Parathyroid adenoma (tissue), 2 donors: ENCODE measurements around the gene KDSR.

Source experiments
- H2AFZ ChIP-seq: fragments of 300-600 bp; sonication (generic); one replicate; pipeline ENCODE4 v1.7.0; 2017; ENCODE audit warnings: antibody characterized with exemption, mild to moderate bottlenecking
- H3K27ac ChIP-seq: fragments of 300-600 bp; sonication (generic); one replicate; pipeline ENCODE4 v1.7.0; 2017
- H3K27me3 ChIP-seq: fragments of 300-600 bp; sonication (generic); one replicate; pipeline ENCODE4 v1.7.0; 2017; ENCODE audit warnings: low read length; ENCODE audit not compliant: control insufficient read depth, insufficient read depth
- H3K36me3 ChIP-seq: fragments of 300-600 bp; sonication (generic); one replicate; pipeline ENCODE4 v1.7.0; 2017; ENCODE audit warnings: low read length; ENCODE audit not compliant: control insufficient read depth, insufficient read depth
- H3K4me1 ChIP-seq: fragments of 300-600 bp; sonication (generic); one replicate; pipeline ENCODE4 v1.7.0; 2017; ENCODE audit warnings: control low read depth
- H3K4me2 ChIP-seq: fragments of 300-600 bp; sonication (generic); one replicate; pipeline ENCODE4 v1.7.0; 2017; ENCODE audit warnings: low read length
- H3K4me3 ChIP-seq: fragments of 300-600 bp; sonication (generic); one replicate; pipeline ENCODE4 v1.7.0; 2017; ENCODE audit warnings: low read depth, low read length
- H3K79me2 ChIP-seq: fragments of 300-600 bp; sonication (generic); one replicate; pipeline ENCODE4 v1.7.0; 2017; ENCODE audit warnings: control low read depth
- H3K9ac ChIP-seq: fragments of 300-600 bp; sonication (generic); one replicate; pipeline ENCODE4 v1.7.0; 2017; ENCODE audit warnings: mild to moderate bottlenecking
- H3K9me3 ChIP-seq: fragments of 300-600 bp; sonication (generic); one replicate; pipeline ENCODE4 v1.7.0; 2017; ENCODE audit warnings: low read length; ENCODE audit not compliant: control insufficient read depth
- TF ChIP-seq, protein P1 (sequence below): fragments of 300-600 bp; sonication (generic); IDR thresholded peaks from one replicate; pipeline ENCODE4 v1.7.0; 2017; ENCODE audit warnings: antibody characterized with exemption, mild to moderate bottlenecking
- donor health status: primary hyperparathyroidism.

The KDSR gene

DNA sequence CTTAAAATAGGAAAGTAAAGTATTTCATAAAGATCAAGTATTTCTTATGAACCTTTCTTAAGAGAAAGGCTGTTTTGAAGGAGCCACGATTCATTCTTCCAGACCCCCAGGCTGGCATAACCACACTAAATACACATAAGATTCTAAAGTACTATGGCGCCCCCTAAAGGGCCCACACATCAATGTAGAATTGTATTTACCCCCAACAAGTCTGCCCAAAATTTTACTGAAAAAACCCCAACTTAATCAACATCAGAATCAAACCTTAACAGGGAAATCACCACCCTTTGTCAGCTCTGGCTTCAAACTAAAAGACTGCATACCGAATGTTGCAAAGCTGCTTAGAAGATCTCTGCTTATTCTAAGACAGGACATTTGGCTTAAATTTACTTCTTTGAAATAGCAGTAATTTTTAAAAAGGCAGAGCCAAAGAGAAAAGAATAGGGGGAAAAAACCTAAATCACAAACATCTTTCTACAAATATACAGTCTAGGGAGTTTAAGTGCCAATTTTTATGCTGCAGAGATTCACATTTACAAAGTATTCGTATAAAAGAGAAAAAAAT lies 27.0 kb downstream of the KDSR start:
- no peak overlapping the region for H3K4me3 ChIP-seq
- TF ChIP-seq, protein P1, sequence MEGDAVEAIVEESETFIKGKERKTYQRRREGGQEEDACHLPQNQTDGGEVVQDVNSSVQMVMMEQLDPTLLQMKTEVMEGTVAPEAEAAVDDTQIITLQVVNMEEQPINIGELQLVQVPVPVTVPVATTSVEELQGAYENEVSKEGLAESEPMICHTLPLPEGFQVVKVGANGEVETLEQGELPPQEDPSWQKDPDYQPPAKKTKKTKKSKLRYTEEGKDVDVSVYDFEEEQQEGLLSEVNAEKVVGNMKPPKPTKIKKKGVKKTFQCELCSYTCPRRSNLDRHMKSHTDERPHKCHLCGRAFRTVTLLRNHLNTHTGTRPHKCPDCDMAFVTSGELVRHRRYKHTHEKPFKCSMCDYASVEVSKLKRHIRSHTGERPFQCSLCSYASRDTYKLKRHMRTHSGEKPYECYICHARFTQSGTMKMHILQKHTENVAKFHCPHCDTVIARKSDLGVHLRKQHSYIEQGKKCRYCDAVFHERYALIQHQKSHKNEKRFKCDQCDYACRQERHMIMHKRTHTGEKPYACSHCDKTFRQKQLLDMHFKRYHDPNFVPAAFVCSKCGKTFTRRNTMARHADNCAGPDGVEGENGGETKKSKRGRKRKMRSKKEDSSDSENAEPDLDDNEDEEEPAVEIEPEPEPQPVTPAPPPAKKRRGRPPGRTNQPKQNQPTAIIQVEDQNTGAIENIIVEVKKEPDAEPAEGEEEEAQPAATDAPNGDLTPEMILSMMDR, result peak; percentile 33
- H2AFZ ChIP-seq, result no peak overlapping the region
- H3K9me3 ChIP-seq, result no peaks in the 10 kb centered on the region
- no peak overlapping the region for H3K4me2 ChIP-seq
- no peaks in the 10 kb centered on the region for H3K27me3 ChIP-seq
- no peak overlapping the region for H3K9ac ChIP-seq
- no peaks in the 10 kb centered on the region for H3K4me1 ChIP-seq
- H3K27ac ChIP-seq, result no peak overlapping the region
- no peaks in the 10 kb centered on the region for H3K36me3 ChIP-seq
- H3K79me2 ChIP-seq, result no peaks in the 10 kb centered on the region

DNA sequence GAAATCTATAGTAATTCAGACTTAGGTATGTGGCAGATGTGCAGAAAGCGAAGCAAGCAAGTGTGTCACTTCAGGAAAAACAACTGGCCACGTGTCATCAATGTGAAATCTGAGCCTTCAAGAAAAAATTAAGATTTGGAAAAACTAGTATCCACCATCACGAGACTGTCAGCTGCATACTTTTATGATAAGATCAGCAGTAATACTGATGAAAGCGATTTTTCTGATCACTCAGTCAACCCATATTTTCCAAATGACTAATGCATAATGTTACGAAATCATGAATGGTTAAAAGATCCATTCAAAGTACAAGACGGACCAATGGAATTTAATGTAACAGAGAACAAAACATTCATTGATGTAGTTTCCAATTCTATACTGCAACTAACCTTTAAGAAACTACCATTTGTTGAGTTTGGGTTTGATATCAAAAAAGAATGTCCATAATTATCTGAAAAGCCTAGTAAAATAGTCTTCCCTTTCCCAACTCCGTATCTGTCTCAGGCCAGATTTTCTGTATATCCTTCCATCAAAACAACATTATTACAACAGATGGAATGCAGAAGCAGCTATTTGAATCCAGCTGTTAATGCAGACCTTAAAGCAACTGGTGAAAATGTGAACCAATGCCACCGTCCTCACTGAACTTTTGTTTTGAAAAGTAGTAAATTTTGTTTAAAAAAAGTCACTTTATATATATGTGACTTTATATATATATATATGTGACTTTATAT lies 30.5 kb downstream of the KDSR start:
- peak overlapping the region; percentile 10 for H3K4me2 ChIP-seq
- H3K4me1 ChIP-seq, result no peaks in the 10 kb centered on the region
- TF ChIP-seq, protein P1, result no peak
- H3K27ac ChIP-seq, result no peak overlapping the region
- H2AFZ ChIP-seq, result no peak overlapping the region
- H3K36me3 ChIP-seq, result no peaks in the 10 kb centered on the region
- no peak overlapping the region for H3K9ac ChIP-seq
- H3K4me3 ChIP-seq, result no peak overlapping the region
- H3K79me2 ChIP-seq, result no peaks in the 10 kb centered on the region
- no peaks in the 10 kb centered on the region for H3K27me3 ChIP-seq
- no peaks in the 10 kb centered on the region for H3K9me3 ChIP-seq

DNA sequence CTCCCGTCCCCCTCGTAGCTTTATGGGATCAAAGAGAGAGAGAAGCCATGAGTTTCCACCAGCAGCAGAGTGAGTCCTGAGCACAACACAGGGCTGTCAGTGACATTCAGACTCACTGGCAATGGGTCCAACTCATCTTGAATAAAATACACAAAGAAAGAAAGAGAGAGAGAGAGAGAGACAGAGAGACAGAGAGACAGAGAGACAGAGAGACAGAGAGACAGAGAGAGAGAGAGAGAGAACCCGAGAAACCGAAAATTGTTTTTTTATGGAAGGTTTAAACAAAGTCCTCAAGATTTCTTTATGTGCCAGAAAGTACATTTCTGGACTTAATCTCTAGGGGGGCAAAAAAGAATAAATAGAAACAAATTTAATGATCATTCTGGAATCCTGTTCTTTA lies 35.9 kb downstream of the KDSR start:
- Histone ChIP-seq H3K9ac (no peak overlapping the region), H3K4me2 (no peak overlapping the region), H3K9me3 (no peaks in the 10 kb centered on the region), H3K4me1 (no peaks in the 10 kb centered on the region), H3K79me2 (no peaks in the 10 kb centered on the region), H3K36me3 (no peaks in the 10 kb centered on the region), H3K27ac (no peak overlapping the region), H3K4me3 (no peak overlapping the region), H3K27me3 (no peaks in the 10 kb centered on the region), H2AFZ (no peak overlapping the region)
- TF ChIP-seq, protein P1, result no peak

DNA sequence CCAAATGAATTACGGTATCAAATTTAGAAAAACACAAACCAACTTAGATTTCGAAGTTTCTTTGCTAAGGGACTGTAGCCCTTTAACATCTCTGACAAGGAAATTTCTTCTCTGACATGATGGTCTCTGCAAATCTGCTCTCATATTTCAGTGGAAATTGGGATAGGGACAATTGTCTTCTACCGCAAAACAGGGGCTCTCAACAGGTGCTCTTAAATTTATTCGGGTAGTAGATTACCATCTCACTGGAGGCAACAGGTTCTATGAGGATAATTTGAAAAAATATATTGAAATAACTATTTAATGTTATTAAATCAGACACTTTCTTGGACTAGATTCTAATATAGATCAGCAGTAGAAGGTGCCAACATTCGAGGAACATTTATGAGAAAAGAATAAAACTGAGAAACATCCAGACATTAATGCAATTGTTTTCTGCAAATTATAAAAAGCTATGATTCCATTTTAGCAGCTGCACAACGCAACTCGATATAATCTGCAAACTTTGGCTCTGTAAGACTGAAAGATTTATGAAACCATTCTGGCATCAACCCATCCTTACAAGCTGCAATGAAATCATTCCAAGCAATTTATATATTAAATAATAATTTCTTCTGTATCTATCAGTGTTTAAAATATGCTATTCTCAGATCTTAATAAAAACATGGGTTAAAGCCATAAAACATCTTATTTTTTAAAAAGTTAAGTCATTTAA lies 37.4 kb downstream of the KDSR start:
- no peak overlapping the region for H2AFZ ChIP-seq
- no peak overlapping the region for H3K4me3 ChIP-seq
- no peaks in the 10 kb centered on the region for H3K79me2 ChIP-seq
- no peak overlapping the region for H3K4me2 ChIP-seq
- H3K27ac ChIP-seq, result no peak overlapping the region
- H3K9me3 ChIP-seq, result no peaks in the 10 kb centered on the region
- H3K9ac ChIP-seq, result no peak overlapping the region
- H3K4me1 ChIP-seq, result no peaks in the 10 kb centered on the region
- H3K36me3 ChIP-seq, result no peaks in the 10 kb centered on the region
- TF ChIP-seq, protein P1, result no peak
- no peaks in the 10 kb centered on the region for H3K27me3 ChIP-seq
